HL-60 (cell line): ENCODE results near the gene SMIM38.
"Not testable (repeated sequence)": the region's sequence is repeated elsewhere in the genome, so short reads cannot be mapped to it uniquely, and the experiment has no call there.

ENCODE experiments used
- DNase-seq, 2 experiments: peaks; one replicate each; pipeline ENCODE4 v3.0.0-alpha.2; 2010 to 2020; ENCODE audit warnings: low read depth in 1 of 2, low spot score in 1 of 2
- H3K27ac ChIP-seq: fragments of 250-450 bp; sonication (Bioruptor Pico); replicated peaks from 2 replicates; pipeline ENCODE4 v1.5.1; 2020; ENCODE audit warnings: mild to moderate bottlenecking, moderate library complexity
- H3K27me3 ChIP-seq: fragments of 250-450 bp; sonication (Bioruptor Pico); 2 replicates; pipeline ENCODE4 v1.5.1; 2021; ENCODE audit warnings: mild to moderate bottlenecking, moderate library complexity; ENCODE audit not compliant: insufficient read depth, poor library complexity, severe bottlenecking
- H3K4me3 ChIP-seq: replicated peaks from 2 replicates; pipeline ENCODE4 v1.5.1; 2011; ENCODE audit warnings: mild to moderate bottlenecking, control low read depth, low read length; ENCODE audit not compliant: insufficient read depth
- CTCF ChIP-seq: IDR thresholded peaks from one replicate; pipeline ENCODE4 v1.5.1; 2011; ENCODE audit warnings: low read length, control low read depth, inconsistent platforms; ENCODE audit not compliant: insufficient read depth
- GABPA ChIP-seq: IDR thresholded peaks from 2 replicates; pipeline ENCODE4 v1.6.1; 2012; ENCODE audit warnings: low read depth
- POLR2AphosphoS5 ChIP-seq: IDR thresholded peaks from 2 replicates; pipeline ENCODE4 v1.6.1; 2012; ENCODE audit warnings: low read depth
- REST ChIP-seq: IDR thresholded peaks from 2 replicates; pipeline ENCODE4 v1.6.1; 2012; ENCODE audit warnings: low read depth; ENCODE audit not compliant: insufficient replicate concordance
- SPI1 ChIP-seq: IDR thresholded peaks from 2 replicates; pipeline ENCODE4 v1.6.1; 2012; ENCODE audit warnings: low read depth, mild to moderate bottlenecking, borderline replicate concordance

Gene SMIM38

DNA sequence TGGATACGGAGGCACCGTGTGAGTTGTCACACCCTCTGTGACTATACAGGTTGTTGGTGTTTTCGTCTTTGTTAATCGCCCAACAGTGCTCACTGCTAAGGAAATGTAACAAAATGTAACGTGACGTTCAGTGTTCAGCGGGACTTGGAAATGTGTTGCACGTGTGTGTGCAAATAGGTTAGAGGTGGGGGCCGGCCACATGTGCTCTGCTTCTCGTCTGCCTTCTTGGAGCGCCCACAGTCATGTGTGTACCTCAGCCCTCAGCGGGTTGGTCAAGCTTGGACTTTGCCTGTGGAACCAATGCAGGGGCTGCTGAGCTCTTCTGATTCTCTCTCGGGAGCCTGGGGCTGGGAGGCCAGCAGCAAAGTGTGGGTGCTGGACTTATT, 7.4 kb upstream of the SMIM38 start:
- DNase-seq, result no peak
- H3K27me3 ChIP-seq, result no peaks in the 10 kb centered on the region
- H3K4me3 ChIP-seq, result no peak overlapping the region
- no peak for TF ChIP-seq REST
- no peak for TF ChIP-seq SPI1
- TF ChIP-seq GABPA, result no peak
- TF ChIP-seq CTCF, result no peak
- no peak for TF ChIP-seq POLR2AphosphoS5
- no peak overlapping the region for H3K27ac ChIP-seq

GRCh38 chr11:69148806-69149205, 6.9 kb upstream of the SMIM38 start:
- TF ChIP-seq CTCF, result no peak
- no peak for TF ChIP-seq REST
- TF ChIP-seq SPI1, result no peak
- no peak for TF ChIP-seq POLR2AphosphoS5
- TF ChIP-seq GABPA, result no peak
- Histone ChIP-seq H3K4me3 (no peak overlapping the region), H3K27ac (no peak overlapping the region), H3K27me3 (no peaks in the 10 kb centered on the region)
- DNase-seq, result no peak

- H3K4me3 ChIP-seq, result not testable (repeated sequence)
Observed at GRCh38 chr11:69149338-69150045, 6.2 kb upstream of the SMIM38 start.

GRCh38 chr11:69150175-69150574, 5.6 kb upstream of the SMIM38 start:
- TF ChIP-seq GABPA (no peak), REST (no peak), POLR2AphosphoS5 (no peak), SPI1 (no peak), CTCF (no peak)
- Histone ChIP-seq H3K27me3 (no peaks in the 10 kb centered on the region), H3K4me3 (no peak overlapping the region), H3K27ac (no peak overlapping the region)
- no peak for DNase-seq

More at GRCh38 chr11:69149338-69150045, 6.2 kb upstream of the SMIM38 start:
- not testable (repeated sequence) for H3K27ac ChIP-seq, DNase-seq, H3K27me3 ChIP-seq
